WTC11 (cell line): ENCODE measurements around the gene CACNA1F. TPM values are rescaled to one million over a fixed set of nuclear protein-coding genes. Genes with fewer than 3 reads are reported as not detected.

Experiments used
- ATAC-seq: fragments of 200-7000 bp; cut with Tn5 transposase; 2 replicates; pipeline ENCODE4 v1.10.0; 2021; ENCODE audit warnings: mild to moderate bottlenecking, moderate library complexity
- CTCF ChIA-PET: fragments of 300-600 bp; sonication (Branson Sonifier 250); formaldehyde crosslinking; loops from one replicate; lab custom pipeline; 2021; ENCODE audit warnings: antibody characterized with exemption; lab: Charles Lee
- POLR2A ChIA-PET: fragments of 350-600 bp; sonication (Branson Sonifier 250); formaldehyde crosslinking; loops from one replicate; lab custom pipeline; 2021; ENCODE audit warnings: antibody characterized with exemption; lab: Charles Lee
- DNase-seq: peaks from one replicate; pipeline ENCODE4 v3.0.0; 2021; ENCODE audit warnings: low spot score
- H3K27ac Mint-ChIP-seq: 2 replicates; pipeline ENCODE4 v1.8.0; 2021; ENCODE audit warnings: mixed read lengths
- H3K27me3 Mint-ChIP-seq: 2 replicates; pipeline ENCODE4 v1.8.0; 2021; ENCODE audit warnings: low read depth, mild to moderate bottlenecking, moderate library complexity, mixed read lengths
- H3K36me3 Mint-ChIP-seq: 2 replicates; pipeline ENCODE4 v1.8.0; 2021; ENCODE audit warnings: mixed read lengths
- H3K4me1 Mint-ChIP-seq: 2 replicates; pipeline ENCODE4 v1.8.0; 2022; ENCODE audit warnings: mixed read lengths
- H3K4me3 Mint-ChIP-seq: 2 replicates; pipeline ENCODE4 v1.8.0; 2021; ENCODE audit warnings: mild to moderate bottlenecking, moderate library complexity, mixed read lengths
- H3K9me3 Mint-ChIP-seq: 2 replicates; pipeline ENCODE4 v1.8.0; 2021; ENCODE audit warnings: mixed read lengths
- CREB1 ChIP-seq: sonication (generic); formaldehyde crosslinking; IDR thresholded peaks from 2 replicates; pipeline ENCODE4 v1.8.0; 2023; ENCODE audit warnings: mild to moderate bottlenecking, missing genetic modification reagents
- EMX1 ChIP-seq: fragments of 250-450 bp; sonication (Bioruptor Pico); IDR thresholded peaks from 2 replicates; pipeline ENCODE4 v1.8.0; 2021; ENCODE audit warnings: mild to moderate bottlenecking
- ETV6 ChIP-seq: sonication (generic); formaldehyde crosslinking; IDR thresholded peaks from 2 replicates; pipeline ENCODE4 v1.8.1; 2022; ENCODE audit warnings: mild to moderate bottlenecking, missing genetic modification reagents
- FOXP1 ChIP-seq: sonication (generic); formaldehyde crosslinking; IDR thresholded peaks from 2 replicates; pipeline ENCODE4 v1.8.0; 2022; ENCODE audit warnings: missing genetic modification reagents, mild to moderate bottlenecking, moderate library complexity, borderline replicate concordance
- GABPB1 ChIP-seq: sonication (generic); formaldehyde crosslinking; IDR thresholded peaks from 2 replicates; pipeline ENCODE4 v1.8.1; 2023; ENCODE audit warnings: mild to moderate bottlenecking, missing genetic modification reagents
- GRHL2 ChIP-seq: fragments of 250-450 bp; sonication (Bioruptor Pico); IDR thresholded peaks from 2 replicates; pipeline ENCODE4 v1.8.0; 2022; ENCODE audit warnings: mild to moderate bottlenecking, moderate library complexity; ENCODE audit not compliant: insufficient replicate concordance, severe bottlenecking
- JUN ChIP-seq: sonication (generic); formaldehyde crosslinking; IDR thresholded peaks from 2 replicates; pipeline ENCODE4 v1.8.0; 2023; ENCODE audit warnings: mild to moderate bottlenecking, missing genetic modification reagents
- NFE2L1 ChIP-seq: sonication (generic); formaldehyde crosslinking; IDR thresholded peaks from 2 replicates; pipeline ENCODE4 v1.8.1; 2023; ENCODE audit warnings: missing genetic modification reagents
- RELA ChIP-seq: sonication (generic); formaldehyde crosslinking; IDR thresholded peaks from 2 replicates; pipeline ENCODE4 v1.8.1; 2022; ENCODE audit warnings: missing genetic modification reagents, mild to moderate bottlenecking, borderline replicate concordance
- RORB ChIP-seq: fragments of 250-450 bp; sonication (Bioruptor Pico); IDR thresholded peaks from 2 replicates; pipeline ENCODE4 v1.9.0; 2021; ENCODE audit warnings: mild to moderate bottlenecking
- TEAD1 ChIP-seq: sonication (generic); formaldehyde crosslinking; IDR thresholded peaks from 2 replicates; pipeline ENCODE4 v1.8.0; 2022; ENCODE audit warnings: mild to moderate bottlenecking, missing genetic modification reagents
- ZNF317 ChIP-seq: sonication (generic); formaldehyde crosslinking; IDR thresholded peaks from 2 replicates; pipeline ENCODE4 v1.8.1; 2023; ENCODE audit warnings: low read depth, mild to moderate bottlenecking, moderate library complexity, missing genetic modification reagents, borderline replicate concordance
- total RNA-seq: library from RNA; stranded (reverse); gene quantifications from 3 replicates; pipeline ENCODE4 v1.2.3, GENCODE V29; 2021
- TF ChIP-seq, protein P1 (sequence below): sonication (generic); formaldehyde crosslinking; IDR thresholded peaks from 2 replicates; pipeline ENCODE4 v1.8.1; 2022; ENCODE audit warnings: low read depth, mild to moderate bottlenecking, moderate library complexity, missing genetic modification reagents, borderline replicate concordance
- TF ChIP-seq, protein P2 (sequence below): fragments of 200-600 bp; IDR thresholded peaks from 2 replicates; pipeline ENCODE4 v1.8.0; 2022; ENCODE audit warnings: antibody characterized with exemption
- TF ChIP-seq, protein P3 (sequence below): fragments of 250-450 bp; sonication (Bioruptor Pico); IDR thresholded peaks from 2 replicates; pipeline ENCODE4 v1.8.0; 2021; ENCODE audit warnings: mild to moderate bottlenecking
- TF ChIP-seq, protein P4 (sequence below): fragments of 250-450 bp; sonication (Bioruptor Pico); IDR thresholded peaks from 2 replicates; pipeline ENCODE4 v1.9.0; 2021; ENCODE audit warnings: mild to moderate bottlenecking
- TF ChIP-seq, protein P5 (sequence below): sonication (generic); formaldehyde crosslinking; IDR thresholded peaks from 2 replicates; pipeline ENCODE4 v1.8.1; 2023; ENCODE audit warnings: mild to moderate bottlenecking, missing genetic modification reagents
- TF ChIP-seq, protein P6 (sequence below): sonication (generic); formaldehyde crosslinking; IDR thresholded peaks from 2 replicates; pipeline ENCODE4 v1.8.1; 2023; ENCODE audit warnings: mild to moderate bottlenecking, missing genetic modification reagents

CACNA1F gene
- total RNA-seq, 1 experiment from 2014 or later: 1.6 TPM

DNA sequence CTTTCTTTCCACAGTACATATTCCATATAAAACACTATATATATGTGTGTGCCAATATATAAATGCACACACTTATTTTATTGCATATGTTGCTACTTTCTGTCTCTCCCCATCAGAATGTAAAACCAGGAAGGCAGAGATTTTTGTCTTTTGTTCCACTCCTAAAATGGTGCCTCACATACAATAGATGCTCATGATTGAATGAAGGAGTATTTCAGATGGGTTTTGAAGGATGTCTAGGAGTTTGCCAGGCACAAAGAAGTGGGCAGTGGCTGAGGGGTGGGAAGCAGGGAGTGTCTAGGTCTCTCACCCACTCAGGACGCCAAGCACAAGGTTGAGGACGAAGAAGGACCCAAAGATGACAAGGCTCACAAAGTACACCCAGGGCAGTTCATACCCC is 5.4 kb downstream of the CACNA1F start:
- no peak overlapping the region for H3K4me3 Mint-ChIP-seq
- H3K9me3 Mint-ChIP-seq: no peaks in the 10 kb centered on the region

DNA sequence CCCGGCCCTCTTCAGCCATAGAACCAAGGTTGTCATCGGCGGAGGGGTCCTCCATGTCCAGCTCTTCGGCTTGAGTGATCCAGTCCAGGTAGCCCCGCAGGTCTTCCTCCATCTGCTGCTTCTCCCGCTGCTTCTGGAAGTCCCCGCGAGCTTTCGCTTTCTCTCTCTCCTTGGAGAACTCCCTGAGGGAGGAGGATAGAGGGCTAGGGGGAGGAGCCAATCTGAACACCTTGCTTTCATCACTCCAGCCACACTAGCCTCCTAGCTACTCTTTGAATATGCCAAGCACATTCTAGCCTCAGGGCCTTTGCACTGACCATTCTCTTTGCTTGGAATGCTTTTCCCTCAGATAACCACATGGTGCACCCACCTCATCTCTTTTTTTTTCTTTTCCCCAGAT is 6.2 kb downstream of the CACNA1F start:
- Mint-ChIP-seq H3K27ac (no peak overlapping the region), H3K36me3 (no peaks in the 10 kb centered on the region), H3K4me3 (no peak overlapping the region), H3K9me3 (no peaks in the 10 kb centered on the region), H3K4me1 (peaks cover 10% of the 10 kb centered on the region), H3K27me3 (peaks cover 20% of the 10 kb centered on the region)
- TF ChIP-seq, protein P1, sequence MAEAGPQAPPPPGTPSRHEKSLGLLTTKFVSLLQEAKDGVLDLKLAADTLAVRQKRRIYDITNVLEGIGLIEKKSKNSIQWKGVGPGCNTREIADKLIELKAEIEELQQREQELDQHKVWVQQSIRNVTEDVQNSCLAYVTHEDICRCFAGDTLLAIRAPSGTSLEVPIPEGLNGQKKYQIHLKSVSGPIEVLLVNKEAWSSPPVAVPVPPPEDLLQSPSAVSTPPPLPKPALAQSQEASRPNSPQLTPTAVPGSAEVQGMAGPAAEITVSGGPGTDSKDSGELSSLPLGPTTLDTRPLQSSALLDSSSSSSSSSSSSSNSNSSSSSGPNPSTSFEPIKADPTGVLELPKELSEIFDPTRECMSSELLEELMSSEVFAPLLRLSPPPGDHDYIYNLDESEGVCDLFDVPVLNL (CRISPR knock-in tag): no peak
- TF ChIP-seq TEAD1 (CRISPR knock-in tag) (no peak), RELA (CRISPR knock-in tag) (no peak), RORB (CRISPR knock-in tag) (no peak), GABPB1 (CRISPR knock-in tag) (no peak), CREB1 (CRISPR knock-in tag) (no peak), ETV6 (CRISPR knock-in tag) (no peak), ZNF317 (CRISPR knock-in tag) (no peak), JUN (CRISPR knock-in tag) (no peak), GRHL2 (CRISPR knock-in tag) (no peak)
- TF ChIP-seq, protein P2, sequence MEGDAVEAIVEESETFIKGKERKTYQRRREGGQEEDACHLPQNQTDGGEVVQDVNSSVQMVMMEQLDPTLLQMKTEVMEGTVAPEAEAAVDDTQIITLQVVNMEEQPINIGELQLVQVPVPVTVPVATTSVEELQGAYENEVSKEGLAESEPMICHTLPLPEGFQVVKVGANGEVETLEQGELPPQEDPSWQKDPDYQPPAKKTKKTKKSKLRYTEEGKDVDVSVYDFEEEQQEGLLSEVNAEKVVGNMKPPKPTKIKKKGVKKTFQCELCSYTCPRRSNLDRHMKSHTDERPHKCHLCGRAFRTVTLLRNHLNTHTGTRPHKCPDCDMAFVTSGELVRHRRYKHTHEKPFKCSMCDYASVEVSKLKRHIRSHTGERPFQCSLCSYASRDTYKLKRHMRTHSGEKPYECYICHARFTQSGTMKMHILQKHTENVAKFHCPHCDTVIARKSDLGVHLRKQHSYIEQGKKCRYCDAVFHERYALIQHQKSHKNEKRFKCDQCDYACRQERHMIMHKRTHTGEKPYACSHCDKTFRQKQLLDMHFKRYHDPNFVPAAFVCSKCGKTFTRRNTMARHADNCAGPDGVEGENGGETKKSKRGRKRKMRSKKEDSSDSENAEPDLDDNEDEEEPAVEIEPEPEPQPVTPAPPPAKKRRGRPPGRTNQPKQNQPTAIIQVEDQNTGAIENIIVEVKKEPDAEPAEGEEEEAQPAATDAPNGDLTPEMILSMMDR: no peak
- TF ChIP-seq, protein P3, sequence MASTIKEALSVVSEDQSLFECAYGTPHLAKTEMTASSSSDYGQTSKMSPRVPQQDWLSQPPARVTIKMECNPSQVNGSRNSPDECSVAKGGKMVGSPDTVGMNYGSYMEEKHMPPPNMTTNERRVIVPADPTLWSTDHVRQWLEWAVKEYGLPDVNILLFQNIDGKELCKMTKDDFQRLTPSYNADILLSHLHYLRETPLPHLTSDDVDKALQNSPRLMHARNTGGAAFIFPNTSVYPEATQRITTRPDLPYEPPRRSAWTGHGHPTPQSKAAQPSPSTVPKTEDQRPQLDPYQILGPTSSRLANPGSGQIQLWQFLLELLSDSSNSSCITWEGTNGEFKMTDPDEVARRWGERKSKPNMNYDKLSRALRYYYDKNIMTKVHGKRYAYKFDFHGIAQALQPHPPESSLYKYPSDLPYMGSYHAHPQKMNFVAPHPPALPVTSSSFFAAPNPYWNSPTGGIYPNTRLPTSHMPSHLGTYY (CRISPR knock-in tag): no peak
- TF ChIP-seq, protein P4, sequence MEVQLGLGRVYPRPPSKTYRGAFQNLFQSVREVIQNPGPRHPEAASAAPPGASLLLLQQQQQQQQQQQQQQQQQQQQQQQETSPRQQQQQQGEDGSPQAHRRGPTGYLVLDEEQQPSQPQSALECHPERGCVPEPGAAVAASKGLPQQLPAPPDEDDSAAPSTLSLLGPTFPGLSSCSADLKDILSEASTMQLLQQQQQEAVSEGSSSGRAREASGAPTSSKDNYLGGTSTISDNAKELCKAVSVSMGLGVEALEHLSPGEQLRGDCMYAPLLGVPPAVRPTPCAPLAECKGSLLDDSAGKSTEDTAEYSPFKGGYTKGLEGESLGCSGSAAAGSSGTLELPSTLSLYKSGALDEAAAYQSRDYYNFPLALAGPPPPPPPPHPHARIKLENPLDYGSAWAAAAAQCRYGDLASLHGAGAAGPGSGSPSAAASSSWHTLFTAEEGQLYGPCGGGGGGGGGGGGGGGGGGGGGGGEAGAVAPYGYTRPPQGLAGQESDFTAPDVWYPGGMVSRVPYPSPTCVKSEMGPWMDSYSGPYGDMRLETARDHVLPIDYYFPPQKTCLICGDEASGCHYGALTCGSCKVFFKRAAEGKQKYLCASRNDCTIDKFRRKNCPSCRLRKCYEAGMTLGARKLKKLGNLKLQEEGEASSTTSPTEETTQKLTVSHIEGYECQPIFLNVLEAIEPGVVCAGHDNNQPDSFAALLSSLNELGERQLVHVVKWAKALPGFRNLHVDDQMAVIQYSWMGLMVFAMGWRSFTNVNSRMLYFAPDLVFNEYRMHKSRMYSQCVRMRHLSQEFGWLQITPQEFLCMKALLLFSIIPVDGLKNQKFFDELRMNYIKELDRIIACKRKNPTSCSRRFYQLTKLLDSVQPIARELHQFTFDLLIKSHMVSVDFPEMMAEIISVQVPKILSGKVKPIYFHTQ (CRISPR knock-in tag): no peak
- TF ChIP-seq, protein P5, sequence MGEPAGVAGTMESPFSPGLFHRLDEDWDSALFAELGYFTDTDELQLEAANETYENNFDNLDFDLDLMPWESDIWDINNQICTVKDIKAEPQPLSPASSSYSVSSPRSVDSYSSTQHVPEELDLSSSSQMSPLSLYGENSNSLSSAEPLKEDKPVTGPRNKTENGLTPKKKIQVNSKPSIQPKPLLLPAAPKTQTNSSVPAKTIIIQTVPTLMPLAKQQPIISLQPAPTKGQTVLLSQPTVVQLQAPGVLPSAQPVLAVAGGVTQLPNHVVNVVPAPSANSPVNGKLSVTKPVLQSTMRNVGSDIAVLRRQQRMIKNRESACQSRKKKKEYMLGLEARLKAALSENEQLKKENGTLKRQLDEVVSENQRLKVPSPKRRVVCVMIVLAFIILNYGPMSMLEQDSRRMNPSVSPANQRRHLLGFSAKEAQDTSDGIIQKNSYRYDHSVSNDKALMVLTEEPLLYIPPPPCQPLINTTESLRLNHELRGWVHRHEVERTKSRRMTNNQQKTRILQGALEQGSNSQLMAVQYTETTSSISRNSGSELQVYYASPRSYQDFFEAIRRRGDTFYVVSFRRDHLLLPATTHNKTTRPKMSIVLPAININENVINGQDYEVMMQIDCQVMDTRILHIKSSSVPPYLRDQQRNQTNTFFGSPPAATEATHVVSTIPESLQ (CRISPR knock-in tag): no peak
- no peak for DNase-seq
- no peak for ATAC-seq
- ChIA-PET POLR2A (no interaction called here), CTCF (interaction anchor here (1.1 kb wide), 1 partner anchor 17 kb away, joined by 3 read pairs; no protein-coding TSS in a partner anchor)

More for the DNA sequence above, 5.4 kb downstream of the CACNA1F start:
- ChIA-PET POLR2A (no interaction called here), CTCF (interaction anchor here (1.1 to 2.3 kb wide), 3 partner anchors 18 to 37 kb away, joined by 3 to 13 read pairs (median 4); no protein-coding TSS in a partner anchor)
- Mint-ChIP-seq H3K36me3 (no peaks in the 10 kb centered on the region), H3K27me3 (peaks cover 20% of the 10 kb centered on the region), H3K4me1 (peaks cover 10% of the 10 kb centered on the region), H3K27ac (no peak overlapping the region)
- TF ChIP-seq FOXP1: no peak
- TF ChIP-seq, protein P6, sequence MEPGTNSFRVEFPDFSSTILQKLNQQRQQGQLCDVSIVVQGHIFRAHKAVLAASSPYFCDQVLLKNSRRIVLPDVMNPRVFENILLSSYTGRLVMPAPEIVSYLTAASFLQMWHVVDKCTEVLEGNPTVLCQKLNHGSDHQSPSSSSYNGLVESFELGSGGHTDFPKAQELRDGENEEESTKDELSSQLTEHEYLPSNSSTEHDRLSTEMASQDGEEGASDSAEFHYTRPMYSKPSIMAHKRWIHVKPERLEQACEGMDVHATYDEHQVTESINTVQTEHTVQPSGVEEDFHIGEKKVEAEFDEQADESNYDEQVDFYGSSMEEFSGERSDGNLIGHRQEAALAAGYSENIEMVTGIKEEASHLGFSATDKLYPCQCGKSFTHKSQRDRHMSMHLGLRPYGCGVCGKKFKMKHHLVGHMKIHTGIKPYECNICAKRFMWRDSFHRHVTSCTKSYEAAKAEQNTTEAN (CRISPR knock-in tag): no peak
- no peak for TF ChIP-seq CREB1 (CRISPR knock-in tag)
- no peak for TF ChIP-seq NFE2L1
- no peak for TF ChIP-seq EMX1 (CRISPR knock-in tag)
- ATAC-seq (no peak), DNase-seq (no peak)
